Tongue (tissue), 2 donors: Measurements from ENCODE around the gene LYST. TPM values are rescaled to one million over a fixed set of nuclear protein-coding genes. Genes with fewer than 3 reads are reported as not detected.
A peak's percentile ranks its signal among the peaks of the same experiment; 100 is the strongest.
"Not testable (repeated sequence)": the region's sequence is repeated elsewhere in the genome, so short reads cannot be mapped to it uniquely, and the experiment has no call there.

ENCODE experiments used
- DNase-seq: peaks from one replicate; pipeline ENCODE4 v3.0.0-alpha.2; 2015
- total RNA-seq: library from RNA; depleted of rRNA; stranded (reverse); fragments of >200 nt; gene quantifications from one replicate; pipeline ENCODE4 v1.2.3, GENCODE V29; 2014

The LYST gene, protein sequence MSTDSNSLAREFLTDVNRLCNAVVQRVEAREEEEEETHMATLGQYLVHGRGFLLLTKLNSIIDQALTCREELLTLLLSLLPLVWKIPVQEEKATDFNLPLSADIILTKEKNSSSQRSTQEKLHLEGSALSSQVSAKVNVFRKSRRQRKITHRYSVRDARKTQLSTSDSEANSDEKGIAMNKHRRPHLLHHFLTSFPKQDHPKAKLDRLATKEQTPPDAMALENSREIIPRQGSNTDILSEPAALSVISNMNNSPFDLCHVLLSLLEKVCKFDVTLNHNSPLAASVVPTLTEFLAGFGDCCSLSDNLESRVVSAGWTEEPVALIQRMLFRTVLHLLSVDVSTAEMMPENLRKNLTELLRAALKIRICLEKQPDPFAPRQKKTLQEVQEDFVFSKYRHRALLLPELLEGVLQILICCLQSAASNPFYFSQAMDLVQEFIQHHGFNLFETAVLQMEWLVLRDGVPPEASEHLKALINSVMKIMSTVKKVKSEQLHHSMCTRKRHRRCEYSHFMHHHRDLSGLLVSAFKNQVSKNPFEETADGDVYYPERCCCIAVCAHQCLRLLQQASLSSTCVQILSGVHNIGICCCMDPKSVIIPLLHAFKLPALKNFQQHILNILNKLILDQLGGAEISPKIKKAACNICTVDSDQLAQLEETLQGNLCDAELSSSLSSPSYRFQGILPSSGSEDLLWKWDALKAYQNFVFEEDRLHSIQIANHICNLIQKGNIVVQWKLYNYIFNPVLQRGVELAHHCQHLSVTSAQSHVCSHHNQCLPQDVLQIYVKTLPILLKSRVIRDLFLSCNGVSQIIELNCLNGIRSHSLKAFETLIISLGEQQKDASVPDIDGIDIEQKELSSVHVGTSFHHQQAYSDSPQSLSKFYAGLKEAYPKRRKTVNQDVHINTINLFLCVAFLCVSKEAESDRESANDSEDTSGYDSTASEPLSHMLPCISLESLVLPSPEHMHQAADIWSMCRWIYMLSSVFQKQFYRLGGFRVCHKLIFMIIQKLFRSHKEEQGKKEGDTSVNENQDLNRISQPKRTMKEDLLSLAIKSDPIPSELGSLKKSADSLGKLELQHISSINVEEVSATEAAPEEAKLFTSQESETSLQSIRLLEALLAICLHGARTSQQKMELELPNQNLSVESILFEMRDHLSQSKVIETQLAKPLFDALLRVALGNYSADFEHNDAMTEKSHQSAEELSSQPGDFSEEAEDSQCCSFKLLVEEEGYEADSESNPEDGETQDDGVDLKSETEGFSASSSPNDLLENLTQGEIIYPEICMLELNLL (N-terminal part only)
- 34.0 TPM for total RNA-seq

DNA sequence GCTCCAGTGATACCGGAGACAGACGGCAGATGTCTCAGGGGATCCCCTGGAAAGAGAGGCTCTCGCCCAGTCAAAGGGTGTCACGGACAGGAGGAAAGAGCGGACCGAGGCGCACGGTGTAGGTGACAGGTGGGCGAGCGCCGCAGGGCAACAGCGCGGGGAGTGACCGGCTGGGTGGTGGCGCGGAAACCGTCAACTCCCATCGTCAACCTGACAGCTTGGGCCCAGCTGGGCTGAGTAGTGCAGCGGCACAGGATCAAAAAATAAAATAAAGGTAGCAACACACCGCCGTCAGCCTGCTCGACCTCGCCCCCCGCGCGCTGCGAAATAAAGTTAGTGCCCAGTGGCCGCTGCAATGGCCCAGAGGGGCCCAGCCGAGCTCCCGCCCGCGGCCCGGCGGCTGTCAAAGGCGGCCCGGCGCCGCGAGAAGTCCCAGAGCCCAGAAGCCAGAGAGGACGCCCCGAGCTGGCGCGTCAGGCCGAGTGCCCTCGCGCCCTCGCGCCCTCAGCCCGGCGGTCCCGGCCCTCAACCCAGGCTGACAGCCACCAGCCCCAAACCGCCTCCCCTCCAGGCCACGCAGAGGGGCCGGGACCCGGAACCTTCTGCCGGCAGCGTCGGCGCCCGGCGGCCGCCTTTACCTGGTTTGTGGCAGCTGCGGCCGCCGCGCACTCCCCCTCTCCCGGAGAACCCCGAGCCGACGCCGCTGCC, at the start of gene LYST:
TSS of gene LYST (minus strand) at position 702 of the 708 bp plus-strand sequence. CDS start 36,489 bp downstream, outside the sequence.
- DNase-seq: peak; percentile 57

DNA sequence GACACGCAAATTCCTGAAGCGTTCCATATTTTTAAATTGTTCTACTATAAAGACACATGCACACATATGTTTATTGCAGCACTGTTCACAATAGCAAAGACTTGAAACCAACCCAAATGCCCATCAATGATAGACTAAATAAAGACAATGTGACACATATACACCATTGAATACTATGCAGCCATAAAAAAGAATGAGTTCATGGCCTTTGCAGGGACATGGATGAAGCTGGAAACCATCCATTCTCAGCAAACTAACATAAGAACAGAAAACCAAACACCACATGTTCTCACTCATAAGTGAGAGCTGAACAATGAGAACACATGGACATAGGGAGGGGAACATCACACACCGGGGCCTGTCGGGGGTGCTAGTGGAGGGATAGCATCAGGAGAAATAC, 48.8 kb upstream of the LYST start:
- DNase-seq: not testable (repeated sequence)

DNA sequence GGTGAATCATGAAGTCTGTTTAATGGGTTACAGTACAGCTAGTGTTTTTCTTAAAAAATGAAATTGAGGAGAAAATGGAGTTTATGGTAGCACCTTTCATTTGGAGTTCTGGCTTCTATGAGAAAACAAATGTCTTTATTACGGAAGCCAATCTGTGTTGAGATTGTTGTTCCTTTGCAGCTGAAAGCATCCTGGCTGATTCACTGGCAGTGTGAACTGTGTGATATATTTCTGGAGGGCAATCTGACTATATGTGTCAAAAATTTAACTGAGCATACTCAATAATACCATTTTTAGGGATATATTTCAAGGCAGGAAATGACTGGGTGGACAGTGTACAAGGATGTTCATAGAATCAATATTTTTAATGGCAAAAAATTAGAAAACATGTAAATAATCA, 46.6 kb upstream of the LYST start:
- DNase-seq: no peak

DNA sequence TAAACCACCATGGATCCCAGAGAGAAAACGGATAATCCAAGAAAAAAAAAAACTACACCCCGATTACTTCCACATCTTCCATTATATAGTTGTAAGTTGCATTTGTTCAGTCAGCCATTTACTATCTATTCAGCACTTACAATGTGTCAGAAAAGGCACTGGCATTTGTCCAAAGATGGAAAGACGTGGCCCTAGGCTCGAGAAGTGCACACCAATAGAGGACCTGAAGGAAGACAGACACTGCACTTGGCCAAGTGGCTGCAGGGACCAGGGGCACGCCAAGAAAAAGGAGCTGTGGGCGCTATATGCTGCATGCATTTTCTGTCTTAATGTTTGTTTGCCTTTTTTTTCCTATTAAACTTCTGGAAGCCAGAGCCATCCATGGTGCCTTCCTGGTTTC, 45.2 kb upstream of the LYST start:
- DNase-seq: no peak

DNA sequence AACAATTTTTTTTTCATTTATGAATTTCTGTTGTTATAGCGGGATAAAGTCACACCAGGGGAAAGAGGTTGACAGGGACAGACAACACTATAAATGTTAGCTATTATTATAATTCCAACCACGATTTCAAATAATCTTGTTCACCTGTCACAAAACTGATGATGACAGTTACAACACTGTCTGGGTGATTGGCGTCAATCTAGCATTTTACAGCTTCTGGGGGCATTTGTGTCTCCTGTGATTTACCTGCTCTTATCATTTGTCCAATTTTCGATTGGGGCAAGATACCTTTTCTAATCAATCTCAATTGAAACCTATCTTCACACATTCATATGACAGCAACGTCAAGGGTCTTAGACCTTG, 44.6 kb upstream of the LYST start:
- DNase-seq: no peak

DNA sequence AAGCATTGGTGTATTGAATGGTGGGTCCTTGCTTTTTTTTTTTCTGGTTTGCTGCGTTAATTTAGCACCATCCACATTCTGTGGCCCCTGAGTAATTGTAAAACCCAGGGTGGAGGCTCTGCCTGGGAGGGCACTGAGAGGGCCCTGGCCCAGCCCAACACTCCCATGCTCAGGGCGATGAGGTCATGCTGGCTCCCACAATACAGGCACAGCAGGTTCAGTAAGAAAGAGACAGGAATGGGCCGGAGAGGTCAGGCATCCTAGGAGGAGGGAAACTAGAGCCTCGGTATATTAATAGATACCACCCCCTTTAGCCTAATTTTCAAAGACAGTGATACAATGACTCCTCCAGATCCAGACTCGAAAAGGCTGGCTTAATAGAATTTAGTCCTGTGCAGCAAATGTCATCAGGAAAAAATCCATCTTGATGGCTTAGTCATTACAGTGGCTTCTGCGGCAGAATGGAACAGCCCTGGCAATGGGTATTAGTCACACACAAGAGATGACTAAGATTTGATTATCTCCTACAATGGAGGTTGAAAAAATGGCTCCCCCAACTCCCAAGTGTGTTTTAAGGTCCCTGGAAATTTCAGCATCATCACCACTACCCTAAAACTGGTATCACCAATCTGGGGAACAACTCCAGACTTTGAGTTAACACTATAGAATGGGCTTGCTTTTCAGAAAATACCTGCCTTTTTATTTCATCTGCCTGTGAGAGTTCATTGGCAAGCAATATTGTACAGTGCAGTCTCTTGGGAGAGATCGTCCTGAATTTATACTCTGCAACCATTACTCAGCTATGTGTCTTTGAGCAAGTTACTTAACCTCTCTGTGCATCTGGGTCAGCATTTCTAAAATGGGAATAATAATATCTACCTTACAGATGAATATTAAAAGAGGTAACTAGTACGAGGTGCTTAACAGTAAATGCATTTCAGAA, 43.9 kb upstream of the LYST start:
- no peak for DNase-seq

DNA sequence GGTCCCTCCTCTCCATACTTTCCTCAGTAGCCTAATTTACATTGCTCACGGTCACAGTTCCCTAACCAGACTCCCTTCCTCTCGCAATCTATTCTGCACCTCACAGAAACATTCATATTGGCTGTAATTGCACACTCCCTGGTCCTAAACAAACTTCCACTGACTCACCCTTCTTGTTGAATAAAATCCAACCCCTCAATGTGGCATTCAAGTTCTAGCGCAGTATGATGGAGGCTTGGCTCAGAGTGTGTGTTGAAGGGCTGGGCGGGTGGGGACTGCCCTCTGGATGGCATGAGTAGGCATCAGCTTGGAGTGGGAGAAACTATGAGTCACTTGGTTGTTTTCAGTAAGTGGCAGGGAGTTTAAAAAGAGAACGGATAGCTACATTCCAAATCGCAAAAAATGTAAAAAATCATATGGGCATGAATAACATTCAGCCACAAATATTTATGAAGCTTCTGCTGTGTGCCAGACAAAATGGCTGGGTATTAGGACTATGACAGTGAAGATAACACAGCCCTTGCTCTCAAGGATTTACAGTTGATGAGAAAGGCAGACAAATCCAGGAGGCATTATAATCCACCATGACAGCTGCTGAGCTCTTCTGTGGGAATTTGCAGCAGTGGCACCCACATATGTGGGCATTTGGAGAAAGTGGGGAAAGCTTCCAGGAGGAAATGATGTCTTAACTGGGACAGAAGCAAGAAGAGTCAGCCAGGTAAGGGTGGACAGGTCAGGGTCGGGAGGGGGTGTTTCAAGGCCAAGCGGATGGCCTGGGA, 42.2 kb upstream of the LYST start:
- DNase-seq: no peak

DNA sequence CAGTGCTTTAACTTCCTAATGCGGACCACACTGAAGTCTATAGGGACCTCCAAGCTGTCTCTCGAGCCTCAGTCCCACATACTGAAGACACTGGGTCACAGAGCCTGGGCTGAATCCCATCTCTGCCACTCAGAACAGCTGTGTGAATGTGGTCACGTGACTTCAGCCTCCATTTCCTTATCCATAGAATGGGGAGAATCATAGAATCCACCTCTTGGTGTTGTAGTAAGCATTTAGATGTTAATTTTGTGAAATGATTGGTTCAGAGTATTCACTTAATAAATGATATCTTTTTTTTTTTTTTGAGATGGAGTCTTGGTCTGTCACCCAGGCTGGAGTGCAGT, 41.2 kb upstream of the LYST start:
- no peak for DNase-seq

DNA sequence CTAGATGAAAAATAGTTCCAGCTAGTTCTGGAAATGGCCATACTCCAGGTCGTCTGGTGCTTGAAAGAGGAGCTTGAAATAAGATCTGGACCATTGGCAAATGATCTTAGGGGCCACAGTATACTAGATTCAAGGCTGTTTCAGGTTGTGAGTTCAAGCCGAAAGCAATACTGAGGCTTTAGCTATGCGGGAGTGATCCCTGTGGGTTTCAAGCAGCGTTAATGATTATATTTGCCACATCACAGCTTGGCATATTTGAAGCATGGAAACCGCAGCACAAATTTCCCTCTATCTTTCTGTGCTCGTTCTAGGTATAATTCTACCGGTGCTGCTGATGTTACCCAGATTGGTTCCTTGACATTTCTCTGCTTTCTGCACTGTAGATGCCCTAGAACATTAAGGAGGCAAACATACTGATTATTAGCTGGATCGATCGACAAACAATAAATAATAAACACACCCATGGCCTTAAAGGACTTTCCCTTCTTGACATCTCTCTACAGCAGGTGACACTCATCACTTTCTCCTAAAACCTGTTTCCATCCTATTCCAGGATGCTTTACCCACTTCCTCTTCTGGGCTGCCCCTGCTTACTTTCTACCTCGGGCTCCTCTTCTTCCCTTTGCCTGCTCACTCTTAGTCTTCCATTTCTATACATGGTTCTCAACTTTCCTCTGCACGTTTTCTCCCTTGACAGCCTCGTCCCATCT, 40.6 kb upstream of the LYST start:
- no peak for DNase-seq

DNA sequence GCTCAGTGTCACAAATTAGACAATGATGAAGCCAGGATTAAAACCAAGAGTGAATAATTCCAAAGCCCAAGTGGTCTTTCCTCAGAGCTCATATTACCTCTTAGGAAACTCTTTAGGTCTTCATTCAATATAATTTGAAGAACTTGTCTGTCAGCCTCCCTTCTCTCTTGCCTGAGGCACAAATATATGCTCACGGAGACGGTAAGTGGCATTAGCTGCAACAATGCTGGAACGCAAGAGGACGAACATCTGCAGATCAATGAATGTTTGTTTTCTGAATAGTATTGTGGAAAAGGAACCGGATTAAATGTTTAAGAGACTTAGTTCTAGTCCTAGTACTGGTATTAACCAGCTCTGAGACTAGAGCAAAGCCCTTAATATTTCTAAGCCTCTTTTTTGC, 39.7 kb upstream of the LYST start:
- DNase-seq: no peak

DNA sequence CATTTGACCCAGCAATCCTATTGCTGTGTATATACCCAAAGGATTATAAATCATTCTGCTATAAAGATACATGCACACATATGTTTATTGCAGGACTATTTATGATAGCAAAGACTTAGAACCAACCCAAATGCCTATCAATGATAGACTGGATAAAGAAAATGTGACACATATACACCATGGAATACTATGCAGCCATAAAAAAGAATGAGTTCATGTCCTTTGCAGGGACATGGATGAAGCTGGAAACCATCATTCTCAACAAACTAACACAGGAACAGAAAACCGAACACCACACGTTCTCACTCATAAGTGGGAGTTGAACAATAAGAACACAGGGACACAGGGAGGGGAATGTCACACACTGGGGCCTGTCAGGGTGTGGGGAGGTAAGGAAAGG, 37.1 kb upstream of the LYST start:
- not testable (repeated sequence) for DNase-seq

DNA sequence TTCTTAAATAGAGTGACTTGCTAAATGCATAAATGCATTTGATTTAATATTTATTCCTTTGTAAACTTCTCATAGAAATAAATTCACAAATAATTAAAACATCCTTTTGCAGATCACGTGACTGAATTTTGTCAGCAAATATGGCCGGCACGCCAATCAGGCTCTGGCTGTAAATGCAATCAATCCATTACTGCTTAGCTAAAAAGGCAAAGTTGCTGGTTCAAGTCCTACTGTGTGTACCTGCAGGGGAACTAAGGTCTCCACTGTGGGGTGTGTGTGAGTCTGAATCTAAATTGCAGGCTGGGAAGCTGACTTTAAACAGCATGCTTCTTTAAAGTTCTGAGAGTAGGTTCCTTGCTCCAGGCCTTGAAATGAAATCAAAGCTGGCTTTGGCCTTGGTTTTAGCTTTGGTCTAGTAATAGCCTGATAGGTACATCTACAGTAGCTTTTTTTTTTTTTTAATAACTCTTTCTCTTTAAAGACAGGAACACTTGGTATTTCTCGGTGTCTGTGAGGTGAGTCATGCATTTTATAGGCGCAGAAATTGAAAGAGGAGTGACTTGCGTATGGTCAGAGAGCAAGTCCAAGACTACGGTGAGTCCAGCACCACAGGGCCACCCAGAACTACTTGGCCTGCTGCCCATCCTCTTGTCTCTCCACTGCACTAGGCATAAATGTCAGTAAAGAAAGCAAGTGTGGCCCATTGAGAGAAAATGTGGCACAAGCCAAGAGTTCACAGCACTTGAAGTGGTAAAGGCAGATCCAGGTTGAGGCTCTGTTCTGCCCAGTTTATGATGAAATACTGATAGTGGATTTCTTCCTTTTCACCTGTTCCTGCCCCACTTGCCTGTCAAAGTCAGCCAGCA, 36.2 kb upstream of the LYST start:
- DNase-seq: no peak

DNA sequence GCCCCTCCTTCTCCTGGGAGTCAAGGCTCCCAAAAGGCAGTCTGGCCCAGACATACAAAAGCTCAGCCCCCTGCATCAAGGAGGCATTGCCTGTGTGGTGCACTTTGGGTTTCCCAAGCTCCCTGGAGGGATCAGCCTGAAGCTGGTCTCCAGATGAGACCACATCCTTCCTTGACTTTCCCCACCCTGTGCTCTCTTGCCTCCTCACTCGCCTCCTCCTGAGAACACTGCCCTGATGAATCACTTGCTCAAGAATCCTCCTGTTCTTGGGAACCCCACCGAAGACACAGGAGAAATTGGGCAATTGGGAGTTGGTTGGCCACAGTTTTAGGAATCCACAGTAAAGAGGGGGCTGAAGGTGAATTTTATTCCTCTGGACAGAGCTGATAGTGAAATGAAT, 34.8 kb upstream of the LYST start:
- no peak for DNase-seq

DNA sequence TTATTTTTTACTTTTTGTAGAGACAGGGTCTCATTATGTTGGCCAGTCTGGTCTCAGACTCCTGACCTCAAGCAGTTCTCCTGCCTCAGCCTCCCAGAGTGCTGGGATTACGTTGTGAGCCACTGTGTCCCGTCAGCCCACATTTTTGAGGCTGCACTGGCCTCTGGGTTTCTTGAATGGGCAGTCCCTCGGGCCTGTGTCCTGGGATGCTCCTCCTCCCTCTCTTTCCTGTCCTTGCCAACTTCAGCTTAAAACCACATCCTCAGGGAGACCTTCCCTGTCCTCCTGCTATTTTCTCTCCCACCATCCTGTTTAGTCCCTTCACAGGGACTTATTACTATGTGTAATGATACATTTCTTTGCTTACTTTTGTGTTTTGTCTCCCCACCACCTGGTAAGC, 31.4 kb upstream of the LYST start:
- no peak for DNase-seq

DNA sequence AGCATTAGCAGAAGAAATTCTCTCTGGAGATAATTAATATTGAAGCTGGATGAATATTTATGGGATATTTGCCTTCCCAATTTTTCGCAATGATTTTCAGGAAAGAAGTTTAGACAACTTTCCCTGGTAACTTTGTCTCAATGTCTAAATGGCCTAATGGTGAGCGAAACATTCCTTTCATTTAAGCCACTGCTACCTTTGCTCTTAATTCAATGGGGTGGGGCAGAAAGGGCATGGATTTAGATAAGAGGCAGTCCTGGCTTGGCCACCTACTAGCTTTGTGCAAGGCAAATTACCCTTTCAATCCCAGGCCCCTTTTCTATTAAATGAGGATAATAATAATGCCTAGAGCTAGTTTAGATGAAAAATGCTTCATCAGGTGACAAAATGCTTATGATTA, 27.1 kb upstream of the LYST start:
- DNase-seq: no peak

DNA sequence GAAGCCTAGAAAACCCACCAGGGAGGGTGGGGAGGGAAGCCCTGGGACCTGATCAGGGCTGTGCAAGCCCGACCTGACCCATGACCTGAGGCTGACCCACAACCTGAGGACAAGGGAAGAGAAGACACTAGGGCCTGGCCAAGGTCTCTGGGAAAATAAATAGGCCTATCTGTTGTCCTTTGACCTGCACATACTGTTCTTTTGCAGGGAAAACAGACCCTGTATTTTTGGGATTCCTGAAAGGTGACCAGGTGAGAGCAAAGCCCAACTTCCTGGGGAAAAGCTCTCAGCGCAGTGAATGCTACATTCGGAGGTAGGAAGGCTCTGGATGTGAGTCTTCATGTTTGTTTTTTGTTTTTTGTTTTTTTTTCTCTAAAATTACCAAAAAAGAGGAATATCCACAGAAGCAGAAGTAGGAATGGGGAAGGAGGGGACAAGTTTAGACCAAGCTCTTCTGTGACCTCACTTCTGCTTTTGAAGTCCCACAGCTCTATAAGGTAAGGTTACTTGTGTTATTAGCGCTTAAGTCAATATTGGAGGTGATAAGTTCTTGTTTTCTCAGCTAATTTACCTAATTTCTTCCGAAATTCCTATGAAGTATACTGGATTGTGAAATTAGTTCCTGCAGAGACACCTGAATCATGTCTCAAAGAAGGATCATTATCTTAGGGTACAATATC, 26.2 kb upstream of the LYST start:
- DNase-seq: no peak

DNA sequence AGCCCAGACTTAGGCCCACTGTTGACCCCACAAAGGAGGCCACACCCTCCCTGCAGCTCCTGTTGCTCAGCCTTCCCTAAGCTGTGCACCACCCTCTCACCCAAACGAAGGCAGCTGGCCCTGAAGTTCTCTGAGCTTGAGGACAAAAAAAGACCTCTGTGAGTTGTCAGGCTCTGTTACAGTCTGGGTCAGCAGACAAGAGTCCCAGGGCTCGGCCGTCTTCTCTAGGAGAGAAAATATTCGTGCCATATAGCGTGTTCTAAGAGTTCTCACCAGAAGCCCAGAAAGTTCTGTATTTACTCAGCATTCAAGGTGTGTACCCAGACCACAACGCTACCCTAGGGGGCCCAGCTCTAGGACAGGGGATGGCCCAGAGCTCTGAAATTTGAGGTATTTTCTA, 25.5 kb upstream of the LYST start:
- no peak for DNase-seq

DNA sequence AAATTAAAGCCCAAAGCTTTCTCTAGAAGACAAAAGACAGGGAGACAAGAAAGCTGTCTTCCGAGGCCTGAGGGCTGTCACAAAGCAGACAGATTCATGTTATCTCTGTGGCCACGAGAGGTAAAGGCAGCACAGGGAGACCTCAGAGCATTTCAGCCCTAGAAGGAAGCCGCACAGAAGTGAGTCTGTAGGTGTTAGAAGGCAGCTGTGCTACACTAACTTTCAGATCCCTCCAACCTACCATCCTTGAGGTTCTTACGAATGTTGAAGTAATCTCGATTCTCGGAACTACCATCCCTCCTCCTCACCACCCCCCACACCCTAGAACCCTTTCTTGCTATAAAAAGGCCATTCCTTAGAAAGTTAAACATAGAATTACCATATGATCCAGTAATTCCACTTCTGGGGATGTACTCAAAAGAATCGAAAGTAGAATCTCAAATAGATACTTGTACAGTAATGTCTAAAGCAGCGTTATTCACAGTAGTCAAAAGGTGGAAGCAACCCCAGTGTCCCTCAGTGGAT, 21.5 kb upstream of the LYST start:
- DNase-seq: no peak
